ENCODE measurements around the gene TLE2.

The TLE2 gene

GRCh38 chr19:3036119-3036976 lies 7.3 kb upstream of the TLE2 start:
- peak overlapping the region; percentile 55 for H3K4me3 ChIP-seq (ENCODE audit: control insufficient read depth, low read depth, low read length)
- TF ChIP-seq CTCF (IDR thresholded peaks at IDR 0.05; ENCODE audit: control insufficient read depth, insufficient read depth, low read depth, low read length, missing control alignments), result peak; percentile 7
- DNase-seq (ENCODE audit: low read depth), result peak; percentile 43

DNA sequence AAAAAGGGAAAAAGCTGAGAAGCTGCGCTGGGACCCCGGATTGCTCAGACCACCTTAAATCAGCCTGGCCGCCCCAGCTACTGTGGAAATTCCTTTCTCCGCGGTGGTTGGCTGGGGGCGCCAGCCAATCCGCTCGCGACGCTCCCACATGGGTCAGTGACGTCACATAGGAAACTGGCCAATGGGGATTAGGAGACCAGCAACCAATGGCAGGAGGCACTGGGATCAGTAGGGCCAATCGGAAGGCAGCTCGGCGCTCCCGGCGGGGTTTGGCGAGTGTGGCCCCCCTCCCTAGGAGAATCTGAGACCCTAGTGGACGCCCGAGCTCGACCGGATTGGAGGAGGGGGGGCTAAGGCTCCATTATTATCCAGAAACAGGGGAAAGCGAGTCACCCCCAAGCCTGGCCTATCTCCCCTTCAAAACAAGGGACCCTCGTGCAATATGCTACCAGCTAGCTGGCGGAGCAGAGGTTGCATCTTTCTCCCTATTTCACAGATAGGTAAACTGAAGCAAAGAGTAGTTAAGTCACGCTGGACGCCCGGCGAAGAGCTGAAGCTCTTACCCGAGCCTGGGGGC lies 6.5 kb upstream of the TLE2 start:
- peak overlapping the region; percentile 55 for H3K4me3 ChIP-seq (ENCODE audit: control insufficient read depth, low read depth, low read length)
- no peak for TF ChIP-seq CTCF (IDR thresholded peaks at IDR 0.05; ENCODE audit: control insufficient read depth, insufficient read depth, low read depth, low read length, missing control alignments)
- peak; percentile 94 for DNase-seq (ENCODE audit: low read depth)

GRCh38 chr19:3034656-3035541 lies 5.8 kb upstream of the TLE2 start:
- TF ChIP-seq CTCF (IDR thresholded peaks at IDR 0.05; ENCODE audit: control insufficient read depth, insufficient read depth, low read depth, low read length, missing control alignments), result no peak
- DNase-seq (ENCODE audit: low read depth), result no peak
- H3K4me3 ChIP-seq (ENCODE audit: control insufficient read depth, low read depth, low read length), result peak overlapping the region; percentile 55

DNA sequence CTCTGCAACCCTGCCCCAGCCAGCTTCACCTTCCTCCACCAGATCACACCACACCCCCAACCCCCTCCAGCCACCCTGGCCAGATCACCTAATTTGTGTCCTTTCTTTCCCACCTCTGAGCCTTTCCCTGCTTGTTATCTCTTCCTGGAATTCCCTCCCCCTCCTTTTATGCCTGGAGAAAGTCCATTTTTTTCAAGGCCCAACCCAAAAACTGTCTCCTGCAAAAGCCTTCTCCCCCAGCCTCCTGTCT lies 5.3 kb upstream of the TLE2 start:
- TF ChIP-seq CTCF (IDR thresholded peaks at IDR 0.05; ENCODE audit: control insufficient read depth, insufficient read depth, low read depth, low read length, missing control alignments), result no peak
- DNase-seq (ENCODE audit: low read depth), result no peak
- H3K4me3 ChIP-seq (ENCODE audit: control insufficient read depth, low read depth, low read length), result no peak overlapping the region

GRCh38 chr19:3033595-3034405 lies 4.7 kb upstream of the TLE2 start:
- H3K4me3 ChIP-seq (ENCODE audit: control insufficient read depth, low read depth, low read length), result no peak overlapping the region
- no peak for TF ChIP-seq CTCF (IDR thresholded peaks at IDR 0.05; ENCODE audit: control insufficient read depth, insufficient read depth, low read depth, low read length, missing control alignments)
- no peak for DNase-seq (ENCODE audit: low read depth)

DNA sequence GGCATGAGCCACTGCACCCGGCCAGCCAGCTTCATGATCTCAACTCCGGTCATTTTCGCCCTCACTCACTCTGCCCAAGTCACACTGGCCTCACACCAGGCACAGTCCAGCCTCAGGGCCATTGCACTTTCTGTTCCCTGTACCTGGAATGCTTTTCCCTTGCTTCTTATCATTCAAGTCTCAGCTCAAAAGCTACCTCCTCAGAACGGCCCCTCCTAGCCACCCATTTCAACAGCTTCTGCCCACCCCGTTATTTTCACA lies 2.5 kb upstream of the TLE2 start:
- TF ChIP-seq CTCF (IDR thresholded peaks at IDR 0.05; ENCODE audit: control insufficient read depth, insufficient read depth, low read depth, low read length, missing control alignments), result no peak
- no peak overlapping the region for H3K4me3 ChIP-seq (ENCODE audit: control insufficient read depth, low read depth, low read length)
- DNase-seq (ENCODE audit: low read depth), result no peak
